HepG2 (cell line): Measurements from ENCODE around the gene GFOD1. TPM values are rescaled to one million over a fixed set of nuclear protein-coding genes. Genes with fewer than 3 reads are reported as not detected.

Experiments used
- ATM ChIP-seq: fragments of 450-650 bp; IDR thresholded peaks from 2 replicates; pipeline ENCODE4 v1.7.1; 2017; ENCODE audit warnings: mild to moderate bottlenecking, borderline replicate concordance
- BCL6 ChIP-seq: IDR thresholded peaks from 2 replicates; pipeline ENCODE4 v1.6.1; 2016; ENCODE audit warnings: missing genetic modification reagents, missing compliant biosample characterization
- CHD4 ChIP-seq: fragments of 200-600 bp; sonication (generic); IDR thresholded peaks from 2 replicates; pipeline ENCODE4 v1.7.0; 2017; ENCODE audit warnings: mild to moderate bottlenecking, low read length, borderline replicate concordance
- HMG20A ChIP-seq: IDR thresholded peaks from 2 replicates; pipeline ENCODE4 v1.6.1; 2016; ENCODE audit warnings: borderline replicate concordance
- IKZF1 ChIP-seq: fragments of 450-650 bp; IDR thresholded peaks from 2 replicates; pipeline ENCODE4 v1.7.1; 2016
- LCORL ChIP-seq, 2 experiments: fragments of 450-650 bp in 1 of 2; sonication (generic) in 1 of 2; formaldehyde crosslinking in 1 of 2; IDR thresholded peaks; 2 replicates each; pipeline versions ENCODE4 v1.5.0 to v1.6.1; 2017 to 2020; ENCODE audit warnings: antibody characterized with exemption in 1 of 2, missing genetic modification reagents in 1 of 2
- NCOR1 ChIP-seq: fragments of 200-600 bp; sonication (generic); IDR thresholded peaks from 2 replicates; pipeline ENCODE4 v1.7.0; 2017; ENCODE audit warnings: antibody characterized with exemption, low read length, borderline replicate concordance
- RBAK ChIP-seq: sonication (generic); formaldehyde crosslinking; IDR thresholded peaks from 2 replicates; pipeline ENCODE4 v1.5.1; 2020; ENCODE audit warnings: mild to moderate bottlenecking, missing genetic modification reagents
- TP53 ChIP-seq: sonication (generic); formaldehyde crosslinking; conservative IDR thresholded peaks from 2 replicates; pipeline ENCODE4 v1.4.0; 2020; ENCODE audit warnings: missing genetic modification reagents
- TRIM24 ChIP-seq: sonication (generic); formaldehyde crosslinking; IDR thresholded peaks from 2 replicates; pipeline ENCODE4 v1.8.0; 2022; ENCODE audit warnings: mild to moderate bottlenecking, missing genetic modification reagents
- ZKSCAN1 ChIP-seq: fragments of 150-350 bp; IDR thresholded peaks from 2 replicates; pipeline ENCODE4 v1.6.1; 2014; ENCODE audit warnings: low read length
- ZMYM3 ChIP-seq: sonication (generic); formaldehyde crosslinking; IDR thresholded peaks from 2 replicates; pipeline ENCODE4 v1.5.1; 2020; ENCODE audit warnings: mild to moderate bottlenecking, missing genetic modification reagents
- polyA plus RNA-seq, 8 experiments: library from polyadenylated mRNA; depleted of rRNA in 3 of 8; stranded (reverse) in 7 of 8; unstranded in 1 of 8; fragments of >200 nt; fragmentation: Illumina TruSeq in 4 of 8; extraction: Trizol in 4 of 8; gene quantifications; 2 replicates each; pipeline versions ENCODE4 v1.2.1 to v1.2.3, GENCODE V29; 2011 to 2016; ENCODE audit warnings: low read depth in 4 of 8, missing spikeins in 1 of 8, mixed read lengths in 1 of 8; ENCODE audit not compliant: insufficient read depth in 1 of 8
- total RNA-seq, 5 experiments: library from RNA; depleted of rRNA; stranded (reverse); fragments of >200 nt; fragmentation: Illumina TruSeq; extraction: Trizol; gene quantifications; 2 replicates each; pipeline ENCODE4 v1.2.3, GENCODE V29; 2016; ENCODE audit warnings: low read depth in 1 of 5
- TF ChIP-seq, protein P1 (sequence below): sonication (generic); formaldehyde crosslinking; IDR thresholded peaks from 2 replicates; pipeline ENCODE4 v1.8.1; 2023; ENCODE audit warnings: mild to moderate bottlenecking, moderate library complexity, missing genetic modification reagents
- TF ChIP-seq, protein P2 (sequence below): sonication (generic); formaldehyde crosslinking; IDR thresholded peaks from 2 replicates; pipeline ENCODE4 v1.4.0; 2020; ENCODE audit warnings: missing genetic modification reagents
- TF ChIP-seq, protein P3 (sequence below): sonication (generic); formaldehyde crosslinking; IDR thresholded peaks from 2 replicates; pipeline ENCODE4 v1.5.1; 2020; ENCODE audit warnings: mild to moderate bottlenecking, missing genetic modification reagents, moderate library complexity
- TF ChIP-seq, protein P4 (sequence below): IDR thresholded peaks from 2 replicates; pipeline ENCODE4 v1.6.1; 2016; ENCODE audit warnings: control low read depth
- TF ChIP-seq, protein P5 (sequence below): sonication (generic); formaldehyde crosslinking; IDR thresholded peaks from 2 replicates; pipeline ENCODE4 v1.4.0; 2020; ENCODE audit warnings: missing genetic modification reagents, borderline replicate concordance
- TF ChIP-seq, protein P6 (sequence below): IDR thresholded peaks from 2 replicates; pipeline ENCODE4 v1.6.1; 2016; ENCODE audit warnings: low read depth

GFOD1 gene
- total and polyA plus RNA-seq, 2 of the 13 experiments (the other 11 are each of a cell fraction or from before 2014, with no cell fraction given) = 1.9 to 6.4 TPM

DNA sequence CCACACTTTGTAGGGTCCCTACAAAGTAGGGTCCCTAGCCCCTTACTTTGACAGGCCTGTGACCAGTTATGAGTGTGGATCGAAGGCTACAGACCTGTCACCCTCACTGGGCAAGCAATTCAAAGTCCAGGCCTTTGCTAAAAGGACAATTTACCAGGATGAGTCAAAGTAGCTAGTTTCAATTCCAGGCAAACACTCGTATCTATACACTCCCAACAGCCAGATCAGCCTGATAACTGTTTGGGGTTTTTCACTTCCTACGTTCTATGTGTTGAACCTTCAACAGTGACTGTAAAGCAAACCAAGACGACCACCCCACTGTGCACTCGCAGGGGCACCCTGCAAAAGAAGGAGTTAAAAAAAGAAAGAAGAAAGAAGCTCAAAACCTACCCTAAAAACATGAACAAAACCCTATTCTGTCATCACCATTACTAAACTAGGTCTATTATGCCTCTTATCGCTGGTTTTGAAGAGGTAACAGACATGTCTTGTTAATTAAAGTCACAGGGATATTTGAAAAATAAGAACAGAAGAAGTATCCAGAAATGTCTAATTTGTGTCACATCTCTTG, 3.2 kb downstream of the GFOD1 start (continued):
- TF ChIP-seq TRIM24 (CRISPR knock-in tag) (no peak), NCOR1 (peak; percentile 60; the same call in 1 of the 2 replicates), BCL6 (CRISPR knock-in tag) (no peak; the same call in 1 of the 2 replicates), CHD4 (no peak), TP53 (CRISPR knock-in tag) (0 out of 2 replicates have a peak, but pooled peaks have one; percentile 35), LCORL (IDR thresholded peaks at IDR 0.05) (no peak), LCORL (CRISPR knock-in tag; IDR thresholded peaks at IDR 0.05) (peak; percentile 72), HMG20A (CRISPR knock-in tag) (peak; percentile 40; the same call in 1 of the 2 replicates), IKZF1 (no peak), ZKSCAN1 (no peak), ZMYM3 (CRISPR knock-in tag) (peak; percentile 32; the same call in 1 of the 2 replicates), RBAK (no peak), ATM (no peak)
- TF ChIP-seq, protein P1, sequence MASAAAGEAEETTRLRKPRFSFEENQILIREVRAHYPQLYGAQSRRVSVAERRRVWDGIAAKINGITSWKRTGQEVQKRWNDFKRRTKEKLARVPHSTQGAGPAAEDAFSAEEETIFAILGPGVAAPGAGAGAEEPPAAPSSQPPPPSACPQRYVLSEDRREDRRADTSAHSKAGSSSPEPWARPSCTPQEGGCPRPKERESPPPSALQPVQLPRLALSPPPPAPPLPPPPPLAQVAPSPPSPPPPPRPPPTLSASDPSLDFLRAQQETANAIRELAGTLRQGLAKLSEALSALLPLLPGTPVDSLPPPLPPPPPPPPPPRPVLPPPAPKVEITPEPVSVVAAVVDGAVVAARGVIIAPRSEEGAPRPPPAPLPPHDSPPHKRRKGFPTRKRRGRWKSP = no peak
- TF ChIP-seq, protein P2, sequence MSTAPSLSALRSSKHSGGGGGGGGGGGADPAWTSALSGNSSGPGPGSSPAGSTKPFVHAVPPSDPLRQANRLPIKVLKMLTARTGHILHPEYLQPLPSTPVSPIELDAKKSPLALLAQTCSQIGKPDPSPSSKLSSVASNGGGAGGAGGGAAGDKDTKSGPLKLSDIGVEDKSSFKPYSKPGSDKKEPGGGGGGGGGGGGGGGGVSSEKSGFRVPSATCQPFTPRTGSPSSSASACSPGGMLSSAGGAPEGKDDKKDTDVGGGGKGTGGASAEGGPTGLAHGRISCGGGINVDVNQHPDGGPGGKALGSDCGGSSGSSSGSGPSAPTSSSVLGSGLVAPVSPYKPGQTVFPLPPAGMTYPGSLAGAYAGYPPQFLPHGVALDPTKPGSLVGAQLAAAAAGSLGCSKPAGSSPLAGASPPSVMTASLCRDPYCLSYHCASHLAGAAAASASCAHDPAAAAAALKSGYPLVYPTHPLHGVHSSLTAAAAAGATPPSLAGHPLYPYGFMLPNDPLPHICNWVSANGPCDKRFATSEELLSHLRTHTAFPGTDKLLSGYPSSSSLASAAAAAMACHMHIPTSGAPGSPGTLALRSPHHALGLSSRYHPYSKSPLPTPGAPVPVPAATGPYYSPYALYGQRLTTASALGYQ (CRISPR knock-in tag) = no peak
- TF ChIP-seq, protein P3, sequence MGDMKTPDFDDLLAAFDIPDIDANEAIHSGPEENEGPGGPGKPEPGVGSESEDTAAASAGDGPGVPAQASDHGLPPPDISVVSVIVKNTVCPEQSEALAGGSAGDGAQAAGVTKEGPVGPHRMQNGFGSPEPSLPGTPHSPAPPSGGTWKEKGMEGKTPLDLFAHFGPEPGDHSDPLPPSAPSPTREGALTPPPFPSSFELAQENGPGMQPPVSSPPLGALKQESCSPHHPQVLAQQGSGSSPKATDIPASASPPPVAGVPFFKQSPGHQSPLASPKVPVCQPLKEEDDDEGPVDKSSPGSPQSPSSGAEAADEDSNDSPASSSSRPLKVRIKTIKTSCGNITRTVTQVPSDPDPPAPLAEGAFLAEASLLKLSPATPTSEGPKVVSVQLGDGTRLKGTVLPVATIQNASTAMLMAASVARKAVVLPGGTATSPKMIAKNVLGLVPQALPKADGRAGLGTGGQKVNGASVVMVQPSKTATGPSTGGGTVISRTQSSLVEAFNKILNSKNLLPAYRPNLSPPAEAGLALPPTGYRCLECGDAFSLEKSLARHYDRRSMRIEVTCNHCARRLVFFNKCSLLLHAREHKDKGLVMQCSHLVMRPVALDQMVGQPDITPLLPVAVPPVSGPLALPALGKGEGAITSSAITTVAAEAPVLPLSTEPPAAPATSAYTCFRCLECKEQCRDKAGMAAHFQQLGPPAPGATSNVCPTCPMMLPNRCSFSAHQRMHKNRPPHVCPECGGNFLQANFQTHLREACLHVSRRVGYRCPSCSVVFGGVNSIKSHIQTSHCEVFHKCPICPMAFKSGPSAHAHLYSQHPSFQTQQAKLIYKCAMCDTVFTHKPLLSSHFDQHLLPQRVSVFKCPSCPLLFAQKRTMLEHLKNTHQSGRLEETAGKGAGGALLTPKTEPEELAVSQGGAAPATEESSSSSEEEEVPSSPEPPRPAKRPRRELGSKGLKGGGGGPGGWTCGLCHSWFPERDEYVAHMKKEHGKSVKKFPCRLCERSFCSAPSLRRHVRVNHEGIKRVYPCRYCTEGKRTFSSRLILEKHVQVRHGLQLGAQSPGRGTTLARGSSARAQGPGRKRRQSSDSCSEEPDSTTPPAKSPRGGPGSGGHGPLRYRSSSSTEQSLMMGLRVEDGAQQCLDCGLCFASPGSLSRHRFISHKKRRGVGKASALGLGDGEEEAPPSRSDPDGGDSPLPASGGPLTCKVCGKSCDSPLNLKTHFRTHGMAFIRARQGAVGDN (CRISPR knock-in tag) = no peak
- TF ChIP-seq, protein P4, sequence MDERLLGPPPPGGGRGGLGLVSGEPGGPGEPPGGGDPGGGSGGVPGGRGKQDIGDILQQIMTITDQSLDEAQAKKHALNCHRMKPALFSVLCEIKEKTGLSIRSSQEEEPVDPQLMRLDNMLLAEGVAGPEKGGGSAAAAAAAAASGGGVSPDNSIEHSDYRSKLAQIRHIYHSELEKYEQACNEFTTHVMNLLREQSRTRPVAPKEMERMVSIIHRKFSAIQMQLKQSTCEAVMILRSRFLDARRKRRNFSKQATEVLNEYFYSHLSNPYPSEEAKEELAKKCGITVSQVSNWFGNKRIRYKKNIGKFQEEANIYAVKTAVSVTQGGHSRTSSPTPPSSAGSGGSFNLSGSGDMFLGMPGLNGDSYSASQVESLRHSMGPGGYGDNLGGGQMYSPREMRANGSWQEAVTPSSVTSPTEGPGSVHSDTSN (CRISPR knock-in tag) = 0 out of 2 replicates have a peak, but pooled peaks have one; percentile 30
- TF ChIP-seq, protein P5, sequence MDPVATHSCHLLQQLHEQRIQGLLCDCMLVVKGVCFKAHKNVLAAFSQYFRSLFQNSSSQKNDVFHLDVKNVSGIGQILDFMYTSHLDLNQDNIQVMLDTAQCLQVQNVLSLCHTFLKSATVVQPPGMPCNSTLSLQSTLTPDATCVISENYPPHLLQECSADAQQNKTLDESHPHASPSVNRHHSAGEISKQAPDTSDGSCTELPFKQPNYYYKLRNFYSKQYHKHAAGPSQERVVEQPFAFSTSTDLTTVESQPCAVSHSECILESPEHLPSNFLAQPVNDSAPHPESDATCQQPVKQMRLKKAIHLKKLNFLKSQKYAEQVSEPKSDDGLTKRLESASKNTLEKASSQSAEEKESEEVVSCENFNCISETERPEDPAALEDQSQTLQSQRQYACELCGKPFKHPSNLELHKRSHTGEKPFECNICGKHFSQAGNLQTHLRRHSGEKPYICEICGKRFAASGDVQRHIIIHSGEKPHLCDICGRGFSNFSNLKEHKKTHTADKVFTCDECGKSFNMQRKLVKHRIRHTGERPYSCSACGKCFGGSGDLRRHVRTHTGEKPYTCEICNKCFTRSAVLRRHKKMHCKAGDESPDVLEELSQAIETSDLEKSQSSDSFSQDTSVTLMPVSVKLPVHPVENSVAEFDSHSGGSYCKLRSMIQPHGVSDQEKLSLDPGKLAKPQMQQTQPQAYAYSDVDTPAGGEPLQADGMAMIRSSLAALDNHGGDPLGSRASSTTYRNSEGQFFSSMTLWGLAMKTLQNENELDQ (CRISPR knock-in tag) = no peak
- TF ChIP-seq, protein P6, sequence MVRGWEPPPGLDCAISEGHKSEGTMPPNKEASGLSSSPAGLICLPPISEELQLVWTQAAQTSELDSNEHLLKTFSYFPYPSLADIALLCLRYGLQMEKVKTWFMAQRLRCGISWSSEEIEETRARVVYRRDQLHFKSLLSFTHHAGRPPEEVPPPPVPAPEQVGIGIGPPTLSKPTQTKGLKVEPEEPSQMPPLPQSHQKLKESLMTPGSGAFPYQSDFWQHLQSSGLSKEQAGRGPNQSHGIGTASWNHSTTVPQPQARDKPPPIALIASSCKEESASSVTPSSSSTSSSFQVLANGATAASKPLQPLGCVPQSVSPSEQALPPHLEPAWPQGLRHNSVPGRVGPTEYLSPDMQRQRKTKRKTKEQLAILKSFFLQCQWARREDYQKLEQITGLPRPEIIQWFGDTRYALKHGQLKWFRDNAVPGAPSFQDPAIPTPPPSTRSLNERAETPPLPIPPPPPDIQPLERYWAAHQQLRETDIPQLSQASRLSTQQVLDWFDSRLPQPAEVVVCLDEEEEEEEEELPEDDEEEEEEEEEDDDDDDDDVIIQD = peak; percentile 82
